ENCODE data around the gene MYO9A.

MYO9A gene

DNA sequence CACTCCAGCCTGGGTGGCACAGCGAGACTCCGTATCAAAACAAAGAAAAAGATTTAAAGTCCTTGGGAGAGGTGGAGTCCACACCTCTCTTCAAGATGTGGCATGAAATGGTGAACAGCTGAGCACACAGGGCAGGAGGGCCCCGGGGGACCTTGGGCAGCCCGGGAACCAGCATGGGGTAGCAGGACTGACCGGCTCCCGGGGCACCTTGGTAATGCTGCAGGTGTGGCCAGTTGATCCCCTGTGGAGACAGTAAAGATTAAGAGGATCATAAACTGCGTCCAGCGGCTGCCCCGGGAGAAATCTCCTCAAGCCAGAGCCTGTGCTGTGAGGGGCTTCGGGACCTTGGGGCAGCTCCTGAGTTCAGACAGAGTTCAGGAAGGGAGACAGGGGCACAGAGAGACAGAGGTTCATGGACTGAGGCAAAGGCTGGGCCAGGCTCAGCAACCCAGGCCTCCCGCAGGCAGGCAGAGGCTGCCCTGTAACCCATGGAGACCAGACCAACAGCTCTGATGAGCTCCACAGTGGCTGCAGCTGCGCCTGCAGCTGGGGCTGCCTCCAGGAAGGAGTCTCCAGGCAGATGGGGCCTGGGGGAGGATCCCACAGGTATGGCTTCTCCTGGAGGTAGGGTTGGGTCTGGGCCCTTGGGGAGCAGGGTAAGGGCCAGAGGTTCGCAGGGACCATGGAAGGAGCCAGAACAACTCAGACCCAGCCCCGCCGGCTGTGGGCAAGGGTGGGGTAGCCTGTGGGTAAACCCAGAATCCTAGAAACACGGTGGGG is 307.5 kb downstream of the MYO9A start, which contains the start of gene NR2E3:
TSS of gene NR2E3 (plus strand) at position 299 of the 780 bp plus-strand sequence. CDS start at position 489, 190 bp downstream.
- Mint-ChIP-seq H3K9me3 (no peaks in the 10 kb centered on the region), H3K4me3 (peak within 1 kb of the TSS in 1 of 3 experiments; percentile 13), H3K27ac (no peak within 1 kb of the TSS)

DNA sequence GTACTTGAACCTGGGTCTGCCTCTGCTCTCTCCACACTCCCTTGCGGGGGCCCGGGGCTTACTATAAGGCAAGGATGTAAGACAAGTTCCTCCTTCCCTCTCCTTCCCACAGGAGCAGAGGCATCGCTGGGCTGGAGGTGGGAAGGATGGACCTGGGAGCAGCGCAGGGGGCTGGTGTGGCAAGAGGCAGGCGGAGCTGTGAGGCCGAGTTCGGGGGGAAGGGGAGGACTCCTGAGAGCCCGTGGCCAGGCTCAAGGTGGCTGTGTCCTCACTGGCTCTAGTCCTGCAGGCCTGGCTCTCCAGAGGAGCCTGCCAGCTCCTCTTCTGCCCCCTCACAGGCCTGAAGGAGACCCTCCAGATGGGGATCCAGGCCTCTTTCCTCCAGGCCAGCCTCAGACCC is 308.6 kb downstream of the MYO9A start:
- no peak overlapping the region for H3K4me3 Mint-ChIP-seq
- no peaks in the 10 kb centered on the region for H3K36me3 Mint-ChIP-seq (ENCODE audit: low read depth)
- H3K9me3 Mint-ChIP-seq = no peaks in the 10 kb centered on the region
- peaks cover 8% of the 10 kb centered on the region for H3K27me3 Mint-ChIP-seq (ENCODE audit: low read depth)
- TF ChIP-seq, protein P1, sequence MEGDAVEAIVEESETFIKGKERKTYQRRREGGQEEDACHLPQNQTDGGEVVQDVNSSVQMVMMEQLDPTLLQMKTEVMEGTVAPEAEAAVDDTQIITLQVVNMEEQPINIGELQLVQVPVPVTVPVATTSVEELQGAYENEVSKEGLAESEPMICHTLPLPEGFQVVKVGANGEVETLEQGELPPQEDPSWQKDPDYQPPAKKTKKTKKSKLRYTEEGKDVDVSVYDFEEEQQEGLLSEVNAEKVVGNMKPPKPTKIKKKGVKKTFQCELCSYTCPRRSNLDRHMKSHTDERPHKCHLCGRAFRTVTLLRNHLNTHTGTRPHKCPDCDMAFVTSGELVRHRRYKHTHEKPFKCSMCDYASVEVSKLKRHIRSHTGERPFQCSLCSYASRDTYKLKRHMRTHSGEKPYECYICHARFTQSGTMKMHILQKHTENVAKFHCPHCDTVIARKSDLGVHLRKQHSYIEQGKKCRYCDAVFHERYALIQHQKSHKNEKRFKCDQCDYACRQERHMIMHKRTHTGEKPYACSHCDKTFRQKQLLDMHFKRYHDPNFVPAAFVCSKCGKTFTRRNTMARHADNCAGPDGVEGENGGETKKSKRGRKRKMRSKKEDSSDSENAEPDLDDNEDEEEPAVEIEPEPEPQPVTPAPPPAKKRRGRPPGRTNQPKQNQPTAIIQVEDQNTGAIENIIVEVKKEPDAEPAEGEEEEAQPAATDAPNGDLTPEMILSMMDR (IDR thresholded peaks at IDR 0.05; ENCODE audit: unreplicated experiment in 3 of 3) = no peak
- no peak overlapping the region for H3K27ac Mint-ChIP-seq
- peaks cover 59% of the 10 kb centered on the region for H3K4me1 Mint-ChIP-seq

More for the DNA sequence above, 307.5 kb downstream of the MYO9A start, which contains the start of gene NR2E3:
- H3K27me3 Mint-ChIP-seq (ENCODE audit: low read depth) = peaks cover 8% of the 10 kb centered on the region
- TF ChIP-seq, protein P1 (IDR thresholded peaks at IDR 0.05; ENCODE audit: unreplicated experiment in 3 of 3) = no peak
- H3K36me3 Mint-ChIP-seq (ENCODE audit: low read depth) = no peaks in the 10 kb centered on the region
- H3K4me1 Mint-ChIP-seq = peaks cover 59% of the 10 kb centered on the region

DNA sequence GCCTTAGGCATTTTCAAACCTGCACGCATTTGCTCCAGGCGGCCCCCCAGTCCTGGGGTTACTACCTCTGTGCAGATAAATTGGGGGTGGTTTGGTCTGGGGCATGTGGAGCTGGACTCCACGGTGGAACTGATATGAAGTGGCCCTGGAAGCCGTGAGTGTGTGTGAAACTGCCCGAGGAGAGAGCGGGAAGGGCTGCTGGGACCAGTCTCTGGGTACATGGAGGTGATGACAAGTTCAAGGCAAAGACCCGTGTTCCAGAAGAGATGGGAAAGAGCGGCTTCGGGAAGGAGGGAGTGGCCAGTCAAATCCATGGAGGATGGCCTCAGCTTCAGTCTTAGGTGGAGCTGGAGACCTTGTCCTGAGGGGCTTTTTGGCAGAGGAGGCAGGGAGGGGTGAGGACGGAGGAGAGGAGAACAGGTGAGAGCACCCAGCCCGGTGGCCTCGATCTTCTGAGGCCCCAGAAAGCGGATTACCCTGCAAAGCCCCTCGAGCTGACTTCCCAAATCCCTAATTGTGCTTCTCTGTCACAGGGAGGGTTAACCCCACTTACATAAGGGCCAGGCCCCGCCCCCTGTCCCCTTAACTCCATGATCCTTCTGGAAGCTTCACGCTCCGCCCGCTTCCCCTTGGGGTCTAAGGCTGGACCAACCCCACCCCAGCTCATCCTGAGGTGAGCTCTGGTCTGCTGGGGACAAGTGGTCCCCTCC is 309.5 kb downstream of the MYO9A start:
- Mint-ChIP-seq H3K27ac (peak overlapping the region in 2 of 3 experiments; percentile 26 to 41), H3K27me3 (ENCODE audit: low read depth) (peaks cover 8% of the 10 kb centered on the region), H3K4me3 (peak overlapping the region in 1 of 3 experiments; percentile 42), H3K9me3 (no peaks in the 10 kb centered on the region), H3K4me1 (peaks cover 59% of the 10 kb centered on the region), H3K36me3 (ENCODE audit: low read depth) (no peaks in the 10 kb centered on the region)
- TF ChIP-seq, protein P1 (IDR thresholded peaks at IDR 0.05; ENCODE audit: unreplicated experiment in 3 of 3) = no peak

DNA sequence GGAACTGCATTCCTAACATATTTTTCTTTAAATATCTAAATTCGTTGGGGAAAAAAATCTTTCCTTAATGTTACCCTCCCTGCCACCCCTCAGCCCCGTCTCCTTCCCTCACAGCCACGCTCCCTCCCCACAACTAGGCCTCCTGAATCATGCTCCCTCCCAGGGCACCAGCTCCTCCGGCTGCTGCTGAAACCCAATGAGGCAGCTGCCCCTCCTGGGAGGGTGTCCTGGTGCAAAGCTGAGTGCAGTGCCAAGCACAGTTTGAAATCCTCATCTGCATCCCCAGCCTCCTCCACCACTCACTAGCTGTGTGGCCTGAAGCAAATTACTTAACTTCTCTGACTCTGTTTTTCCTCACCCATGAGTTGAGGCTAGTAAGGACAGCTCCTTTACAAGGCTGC is 310.3 kb downstream of the MYO9A start:
- Mint-ChIP-seq H3K27ac (peak overlapping the region; percentile 41 to 90 (median 80)), H3K36me3 (ENCODE audit: low read depth) (no peaks in the 10 kb centered on the region), H3K4me1 (peaks cover 60% of the 10 kb centered on the region), H3K9me3 (no peaks in the 10 kb centered on the region), H3K4me3 (peak overlapping the region in 1 of 3 experiments; percentile 53), H3K27me3 (ENCODE audit: low read depth) (peaks cover 8% of the 10 kb centered on the region)
- TF ChIP-seq, protein P1 (IDR thresholded peaks at IDR 0.05; ENCODE audit: unreplicated experiment in 3 of 3) = no peak

DNA sequence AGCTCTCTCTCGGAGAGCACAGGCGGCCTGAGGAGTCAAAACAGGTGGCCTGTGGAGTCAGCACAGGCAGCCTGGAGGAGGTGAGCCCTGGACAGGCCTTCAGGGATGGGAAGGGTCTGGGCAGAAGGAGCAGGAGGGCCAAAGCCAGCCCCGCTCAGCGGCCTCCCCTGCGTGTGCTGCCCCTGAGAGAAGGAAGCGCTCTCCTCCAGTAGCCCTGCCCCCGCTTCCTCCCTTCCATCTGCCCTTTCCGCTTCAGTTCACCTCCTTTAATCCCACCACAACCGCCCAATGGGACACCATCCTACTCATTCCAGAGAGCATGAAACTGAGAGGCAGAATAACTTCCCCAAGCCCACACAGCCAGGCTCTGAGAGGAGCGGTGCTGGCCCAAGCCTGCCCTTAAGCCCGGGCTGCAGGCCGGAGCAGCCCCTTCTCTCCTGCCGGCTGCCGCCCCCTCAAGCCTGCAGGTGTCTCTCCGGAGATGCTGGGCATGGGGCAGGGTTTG is 310.8 kb downstream of the MYO9A start:
- TF ChIP-seq, protein P1 (IDR thresholded peaks at IDR 0.05; ENCODE audit: unreplicated experiment in 3 of 3) = no peak
- H3K4me1 Mint-ChIP-seq = peaks cover 60% of the 10 kb centered on the region

More for the DNA sequence above, 310.8 kb downstream of the MYO9A start:
- peak overlapping the region in 2 of 3 experiments; percentile 50 to 63 for H3K4me3 Mint-ChIP-seq
- no peaks in the 10 kb centered on the region for H3K9me3 Mint-ChIP-seq
- H3K36me3 Mint-ChIP-seq (ENCODE audit: low read depth) = no peaks in the 10 kb centered on the region
- peak overlapping the region; percentile 41 to 90 (median 80) for H3K27ac Mint-ChIP-seq
- H3K27me3 Mint-ChIP-seq (ENCODE audit: low read depth) = peaks cover 8% of the 10 kb centered on the region

Data from nephron (organoid).